Vagina (tissue), 2 donors: ENCODE results near the gene PCSK6. TPM values are rescaled to one million over a fixed set of nuclear protein-coding genes. Genes with fewer than 3 reads are reported as not detected.

Experiments used
- DNase-seq, 2 donors: peaks; one replicate each; pipeline ENCODE4 v3.0.0-alpha.2; 2017; ENCODE audit errors: extremely low spot score in 2 of 2
- H3K27ac ChIP-seq: fragments of 200-600 bp; sonication (generic); one replicate; pipeline ENCODE4 v1.5.1; 2019
- H3K27me3 ChIP-seq: fragments of 200-600 bp; sonication (generic); one replicate; pipeline ENCODE4 v1.5.1; 2019
- H3K36me3 ChIP-seq, 2 donors: fragments of 200-600 bp; sonication (generic); one replicate each; pipeline ENCODE4 v1.5.1; 2017 to 2019
- H3K4me1 ChIP-seq: fragments of 200-600 bp; sonication (generic); one replicate; pipeline ENCODE4 v1.5.1; 2019
- H3K4me3 ChIP-seq, 2 donors: fragments of 200-600 bp; sonication (generic); 1 replicate in 1 of 2; 2 replicates in 1 of 2; pipeline ENCODE4 v1.5.1; 2016 to 2019
- H3K9me3 ChIP-seq: fragments of 200-600 bp; sonication (generic); one replicate; pipeline ENCODE4 v1.5.1; 2019
- CTCF ChIP-seq, 3 experiments: fragments of 450-650 bp in 2 of 3; fragments of 200-600 bp in 1 of 3; sonication (generic) in 1 of 3; IDR thresholded peaks; one replicate each; pipeline ENCODE4 v1.5.1; 2017 to 2019; ENCODE audit warnings: antibody characterized with exemption in 3 of 3, mild to moderate bottlenecking in 2 of 3, moderate library complexity in 2 of 3
- POLR2A ChIP-seq, 2 donors: fragments of 450-650 bp; IDR thresholded peaks; one replicate each; pipeline ENCODE4 v1.6.1; 2017; ENCODE audit warnings: antibody characterized with exemption in 2 of 2, mild to moderate bottlenecking in 2 of 2, moderate library complexity in 2 of 2
- POLR2AphosphoS5 ChIP-seq, 2 donors: sonication (generic); formaldehyde crosslinking; IDR thresholded peaks; one replicate each; pipeline ENCODE4 v1.9.0; 2017; ENCODE audit warnings: antibody characterized with exemption in 2 of 2, mild to moderate bottlenecking in 2 of 2, low read depth in 1 of 2; ENCODE audit not compliant: insufficient read depth in 1 of 2
- intact Hi-C: fragments of 100-400 bp; cut with DNase I; formaldehyde crosslinking; loops from one replicate; pipeline ENCODE4 v1.15.1; 2023
- total RNA-seq: library from RNA; depleted of rRNA; stranded (reverse); fragments of >200 nt; gene quantifications from one replicate; pipeline ENCODE4 v1.2.3, GENCODE V29; 2016

The PCSK6 gene
- total RNA-seq, 1 donor from 2014 or later: 7.4 TPM

- no peak overlapping the region for H3K27ac ChIP-seq
- no peaks in the 10 kb centered on the region for H3K4me1 ChIP-seq
- H3K27me3 ChIP-seq: no peaks in the 10 kb centered on the region
- intact Hi-C loops: no loop called here
- no peaks in the 10 kb centered on the region for H3K9me3 ChIP-seq
- TF ChIP-seq POLR2A (IDR thresholded peaks at IDR 0.05) (no peak), POLR2AphosphoS5 (IDR thresholded peaks at IDR 0.05; ENCODE audit: insufficient read depth in 1 of 2, low read depth in 1 of 2) (no peak)
- no peak overlapping the region for H3K4me3 ChIP-seq
- peak in 1 of 2 donors; percentile 56 for DNase-seq
- no peaks in the 10 kb centered on the region for H3K36me3 ChIP-seq
Observed at GRCh38 chr15:101523560-101523940, 34.0 kb upstream of the PCSK6 start.

- intact Hi-C loops: no loop called here
- H3K9me3 ChIP-seq: no peaks in the 10 kb centered on the region
- no peaks in the 10 kb centered on the region for H3K36me3 ChIP-seq
- no peaks in the 10 kb centered on the region for H3K27me3 ChIP-seq
- H3K4me1 ChIP-seq: no peaks in the 10 kb centered on the region
- TF ChIP-seq POLR2AphosphoS5 (IDR thresholded peaks at IDR 0.05; ENCODE audit: insufficient read depth in 1 of 2, low read depth in 1 of 2): no peak
- no peak for TF ChIP-seq POLR2A (IDR thresholded peaks at IDR 0.05)
- no peak for TF ChIP-seq CTCF (IDR thresholded peaks at IDR 0.05)
- H3K4me3 ChIP-seq: no peak overlapping the region
- DNase-seq: peak; percentile 79 to 81
- H3K27ac ChIP-seq: no peak overlapping the region
Observed at GRCh38 chr15:101522621-101523559, 33.4 kb upstream of the PCSK6 start.

GRCh38 chr15:101522091-101522490 is 32.6 kb upstream of the PCSK6 start:
- intact Hi-C loops: no loop called here
- peak; percentile 43 to 49 for DNase-seq
- TF ChIP-seq CTCF (IDR thresholded peaks at IDR 0.05) (no peak), POLR2A (IDR thresholded peaks at IDR 0.05) (no peak), POLR2AphosphoS5 (IDR thresholded peaks at IDR 0.05; ENCODE audit: insufficient read depth in 1 of 2, low read depth in 1 of 2) (no peak)

GRCh38 chr15:101521591-101521990 is 32.1 kb upstream of the PCSK6 start:
- no peak overlapping the region for H3K27ac ChIP-seq
- peaks cover 8% of the 10 kb centered on the region for H3K9me3 ChIP-seq
- no peak overlapping the region for H3K4me3 ChIP-seq
- H3K27me3 ChIP-seq: no peaks in the 10 kb centered on the region
- no peak for TF ChIP-seq CTCF (IDR thresholded peaks at IDR 0.05)
- TF ChIP-seq POLR2A (IDR thresholded peaks at IDR 0.05): no peak
- intact Hi-C loops: no loop called here
- no peaks in the 10 kb centered on the region for H3K36me3 ChIP-seq
- no peak for DNase-seq
- H3K4me1 ChIP-seq: no peaks in the 10 kb centered on the region

More at GRCh38 chr15:101522091-101522490, 32.6 kb upstream of the PCSK6 start:
- Histone ChIP-seq H3K4me1 (no peaks in the 10 kb centered on the region), H3K27me3 (no peaks in the 10 kb centered on the region), H3K9me3 (peaks cover 4% of the 10 kb centered on the region), H3K4me3 (no peak overlapping the region), H3K27ac (no peak overlapping the region), H3K36me3 (no peaks in the 10 kb centered on the region)

GRCh38 chr15:101521069-101521468 is 31.6 kb upstream of the PCSK6 start:
- H3K27ac ChIP-seq: no peak overlapping the region
- intact Hi-C loops: no loop called here
- no peaks in the 10 kb centered on the region for H3K4me1 ChIP-seq
- no peaks in the 10 kb centered on the region for H3K36me3 ChIP-seq
- H3K9me3 ChIP-seq: peaks cover 8% of the 10 kb centered on the region
- H3K27me3 ChIP-seq: no peaks in the 10 kb centered on the region
- DNase-seq: peak in 1 of 2 donors; percentile 16
- no peak overlapping the region for H3K4me3 ChIP-seq
- TF ChIP-seq POLR2AphosphoS5 (IDR thresholded peaks at IDR 0.05; ENCODE audit: insufficient read depth in 1 of 2, low read depth in 1 of 2): no peak
- no peak for TF ChIP-seq CTCF (IDR thresholded peaks at IDR 0.05)
- no peak for TF ChIP-seq POLR2A (IDR thresholded peaks at IDR 0.05)
